NCI-H345 treated with DMSO at 0.1 percent for 48 hours (cell line): Measurements from ENCODE around the gene GPR89A.
"Not testable (repeated sequence)": the region's sequence is repeated elsewhere in the genome, so short reads cannot be mapped to it uniquely, and the experiment has no call there.

ENCODE experiments used
- DNase-seq: peaks from one replicate; lab custom pipeline; 2025; ENCODE audit not compliant: unreplicated experiment; lab: John Stamatoyannopoulos, UW

Gene GPR89A

DNA sequence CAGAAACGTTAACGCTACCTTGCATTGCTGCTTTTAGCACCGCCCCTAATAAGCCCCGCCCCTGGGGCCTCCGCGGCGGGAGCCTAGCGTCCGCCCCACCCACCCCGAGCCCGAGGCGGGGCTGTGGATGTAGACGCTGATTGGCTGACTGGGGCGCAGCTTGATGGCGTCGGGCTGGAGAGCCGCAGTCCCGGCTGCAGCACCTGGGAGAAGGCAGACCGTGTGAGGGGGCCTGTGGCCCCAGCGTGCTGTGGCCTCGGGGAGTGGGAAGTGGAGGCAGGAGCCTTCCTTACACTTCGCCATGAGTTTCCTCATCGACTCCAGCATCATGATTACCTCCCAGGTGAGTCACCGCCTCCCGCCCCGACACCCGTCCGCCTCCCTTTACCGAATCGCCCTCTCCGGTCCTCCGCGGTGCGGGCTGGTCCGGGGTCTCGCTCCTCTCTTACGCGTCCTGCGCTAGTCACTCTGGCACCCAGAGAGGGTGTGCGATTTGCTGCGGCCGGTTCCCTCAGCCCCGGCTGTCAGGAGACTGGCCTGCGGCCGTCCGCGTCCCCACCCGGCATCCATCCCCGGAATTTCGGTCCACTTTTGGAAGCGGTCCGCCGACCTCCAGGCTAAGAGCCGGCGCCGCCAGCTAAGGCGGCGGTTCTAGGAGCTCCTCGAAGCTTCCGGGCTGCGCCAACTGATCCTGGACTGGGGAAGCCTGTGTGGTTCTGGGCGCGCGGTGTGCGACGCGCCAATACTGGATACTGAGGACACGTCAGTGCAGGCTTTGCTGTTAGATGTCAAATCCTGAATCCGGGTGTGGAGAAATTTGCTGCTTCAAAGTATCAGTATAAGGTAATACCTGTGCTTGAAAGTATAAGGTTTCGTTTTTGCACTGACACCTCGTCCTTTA, at the start of gene GPR89A:
Gene GPR89A (plus strand): TSS at position 156 of the 901 bp plus-strand sequence. CDS start 146 bp downstream, at position 302.
- peak; percentile 96 for DNase-seq

DNA sequence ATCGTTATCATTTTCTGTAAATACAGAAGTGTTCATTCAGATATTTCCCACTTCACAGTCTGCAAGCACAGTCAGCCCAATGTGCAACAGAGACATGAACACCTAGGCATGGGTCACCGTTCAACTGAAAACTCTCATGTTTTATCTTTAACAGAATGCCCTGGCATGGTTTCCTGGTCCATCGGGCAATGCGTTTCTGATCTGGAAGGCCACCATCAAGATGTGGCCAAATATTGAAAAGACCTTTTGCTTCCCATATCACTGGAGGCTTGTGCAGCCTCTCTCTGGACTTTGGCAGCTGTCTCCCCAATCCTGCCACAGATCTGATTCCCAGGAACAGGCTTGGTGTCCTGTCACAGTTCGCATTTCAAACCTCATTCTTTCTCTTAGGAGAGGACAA, 21.0 kb upstream of the GPR89A start:
- not testable (repeated sequence) for DNase-seq

DNA sequence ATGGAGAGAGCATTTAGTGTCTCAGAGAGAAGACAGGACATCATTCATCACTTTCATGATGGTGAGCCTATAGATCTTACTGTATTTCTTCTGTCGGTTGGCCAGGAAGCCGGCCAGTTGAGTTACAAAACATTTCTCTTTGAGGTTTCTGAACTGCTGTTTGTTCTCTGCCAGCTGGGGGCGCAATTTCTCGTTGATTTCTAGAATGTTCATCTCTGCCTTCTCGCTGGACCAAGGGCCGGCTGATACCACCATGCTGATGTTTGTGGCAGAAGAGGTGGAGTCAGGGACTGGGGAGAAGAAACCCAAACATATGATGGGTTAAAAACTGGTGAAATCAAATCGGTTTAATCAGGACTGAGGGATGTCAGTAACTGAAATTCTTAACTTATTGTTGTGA, 17.0 kb upstream of the GPR89A start:
- not testable (repeated sequence) for DNase-seq

DNA sequence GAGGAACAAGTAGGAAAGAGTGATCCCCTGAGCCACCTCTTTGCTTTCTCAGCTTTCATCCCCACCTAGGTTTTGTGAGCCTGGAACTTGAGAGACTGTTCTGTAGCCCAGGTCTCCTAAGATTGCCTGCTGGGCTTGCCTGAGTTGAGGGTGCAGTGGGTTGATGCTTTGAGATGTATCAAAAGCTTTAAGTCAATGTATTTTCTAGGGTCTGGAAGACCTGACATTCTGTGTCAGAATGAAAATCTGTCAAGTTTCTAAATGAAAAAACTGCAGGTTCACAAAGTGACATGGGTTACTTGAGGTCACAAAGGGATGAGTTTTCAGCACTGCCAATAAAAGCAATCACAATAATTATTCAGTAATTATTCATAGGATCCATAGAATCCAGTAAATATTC, 15.4 kb upstream of the GPR89A start:
- not testable (repeated sequence) for DNase-seq

DNA sequence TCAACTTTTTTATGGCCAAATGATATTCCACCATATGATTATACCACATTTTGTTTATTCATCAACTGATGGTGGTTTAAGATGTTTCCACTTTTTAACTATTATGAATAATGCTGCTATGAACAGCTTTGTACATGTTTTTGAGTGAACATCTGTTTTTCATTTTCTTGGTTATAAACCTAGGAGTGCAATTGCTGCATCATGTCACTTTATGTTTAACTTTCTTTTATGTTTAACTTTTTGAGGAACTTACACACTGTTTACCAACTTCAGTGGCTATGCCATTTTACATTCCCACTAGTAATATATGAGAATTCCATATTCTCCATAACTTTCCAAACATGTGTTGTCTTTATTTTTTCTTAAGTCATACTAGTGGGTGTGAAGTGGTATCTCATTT, 12.4 kb upstream of the GPR89A start:
- DNase-seq = not testable (repeated sequence)

DNA sequence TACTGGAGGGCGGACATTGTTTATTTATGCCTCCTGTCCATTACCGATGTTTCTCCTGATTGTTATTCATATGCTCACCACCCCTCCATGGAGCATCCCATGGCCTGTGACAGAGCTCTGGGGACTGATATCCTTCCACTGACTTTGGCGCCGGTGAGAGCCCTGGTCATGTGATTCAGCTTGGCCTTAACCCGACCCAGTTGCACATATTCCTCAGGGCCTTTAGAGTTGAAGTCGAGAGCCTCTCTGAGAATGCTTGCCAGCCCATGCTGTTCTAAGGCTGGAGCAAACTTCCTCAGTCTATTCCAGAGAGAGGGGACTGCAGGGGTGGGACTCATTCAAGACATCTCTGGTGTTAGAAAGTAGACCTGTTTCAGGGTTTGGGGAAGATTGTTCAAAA, 11.6 kb upstream of the GPR89A start:
- not testable (repeated sequence) for DNase-seq

DNA sequence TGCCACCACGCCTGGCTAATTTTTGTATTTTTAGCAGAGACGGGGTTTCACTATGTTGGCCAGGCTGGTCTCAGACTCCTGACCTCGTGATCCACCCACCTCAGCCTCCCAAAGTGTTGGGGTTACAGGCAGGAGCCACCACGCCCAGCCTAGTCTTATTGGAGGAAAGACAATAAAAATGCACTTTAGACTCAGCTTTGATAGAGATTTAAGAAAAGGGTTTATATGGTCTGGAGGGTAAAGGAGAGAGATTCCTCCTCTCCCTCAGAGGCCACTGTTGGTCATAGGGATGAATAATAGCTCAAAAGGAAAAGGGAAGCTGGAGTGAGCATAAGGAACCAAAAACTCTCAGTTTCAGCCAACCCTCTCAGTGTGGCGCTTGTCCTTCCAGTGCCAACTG, 8.4 kb upstream of the GPR89A start:
- not testable (repeated sequence) for DNase-seq

DNA sequence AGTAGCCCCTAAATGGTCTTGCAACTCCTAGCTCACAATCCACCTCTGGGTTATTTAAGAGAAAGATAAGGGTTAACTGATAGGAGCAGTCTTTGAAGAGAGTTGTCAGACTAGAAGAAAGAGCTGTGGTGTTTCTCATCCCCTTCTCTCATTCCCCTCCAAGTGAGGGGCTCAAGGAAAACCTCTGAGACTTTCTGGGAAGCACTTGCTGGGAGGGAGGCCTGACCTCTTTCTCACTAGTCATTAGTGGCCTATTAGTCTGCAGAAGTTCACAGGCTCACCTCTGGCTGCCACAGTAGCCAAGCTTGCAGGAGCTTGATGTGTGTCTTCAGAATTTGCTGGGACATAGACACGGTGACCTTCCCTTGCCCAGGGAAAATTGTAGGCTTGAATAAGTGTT, 6.2 kb upstream of the GPR89A start:
- no peak for DNase-seq

DNA sequence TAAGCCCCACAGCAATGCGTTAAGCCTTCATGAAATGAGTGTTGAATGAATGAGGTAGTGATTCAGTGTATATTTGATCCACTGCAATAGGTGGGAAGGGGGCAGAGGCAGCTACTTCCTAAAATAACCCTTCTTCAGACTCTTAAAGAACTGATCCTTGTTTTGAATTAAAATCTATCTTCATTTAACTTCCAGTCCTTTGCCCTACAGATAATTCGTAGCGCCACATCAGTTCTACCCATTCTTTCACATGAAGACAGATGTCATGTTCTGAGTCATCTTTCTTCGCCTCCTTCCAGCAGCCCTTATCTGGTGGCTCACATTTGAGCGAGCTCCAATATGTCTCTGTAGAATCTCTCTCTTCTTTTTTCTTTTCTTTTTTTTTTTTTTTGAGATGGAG, 948 bp upstream of the GPR89A start:
- DNase-seq = not testable (repeated sequence)

DNA sequence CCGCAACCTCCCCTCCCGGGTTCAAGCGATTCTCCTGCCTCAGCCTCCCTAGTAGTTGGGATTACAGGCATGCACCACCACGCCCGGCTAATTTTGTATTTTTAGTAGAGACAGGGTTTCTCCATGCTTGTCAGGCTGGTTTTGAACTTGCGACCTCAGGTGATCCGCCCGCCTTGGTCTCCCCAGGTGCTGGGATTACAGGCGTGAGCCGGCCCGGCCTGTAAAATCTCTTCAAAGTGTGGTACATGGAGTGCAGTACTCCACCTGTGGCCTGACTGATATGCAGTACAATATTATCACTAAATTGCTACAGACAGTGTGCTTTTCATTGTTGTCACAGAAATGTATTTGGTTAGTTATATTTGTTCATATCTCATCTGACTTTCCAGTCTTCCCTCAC, 499 bp upstream of the GPR89A start:
- DNase-seq = not testable (repeated sequence)

DNA sequence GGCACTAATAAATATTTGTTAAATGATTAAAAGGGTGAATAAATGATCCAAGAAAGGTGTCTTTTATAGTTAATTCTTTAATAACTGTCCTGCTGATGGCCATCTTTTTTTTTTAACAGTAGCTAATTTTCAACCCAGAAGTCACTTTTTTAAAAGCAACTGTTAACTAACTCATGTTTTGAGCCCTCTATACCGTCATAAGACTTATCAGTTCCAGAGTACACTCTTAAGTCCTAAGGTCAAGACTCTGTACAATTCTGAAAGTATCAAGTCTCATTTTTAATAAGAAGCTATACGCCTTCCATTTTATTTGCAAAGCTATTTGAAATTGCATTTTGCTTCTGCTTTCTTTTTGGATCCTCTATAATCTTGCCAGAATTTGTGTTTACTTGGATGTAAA, 3.0 kb downstream of the GPR89A start:
- not testable (repeated sequence) for DNase-seq

DNA sequence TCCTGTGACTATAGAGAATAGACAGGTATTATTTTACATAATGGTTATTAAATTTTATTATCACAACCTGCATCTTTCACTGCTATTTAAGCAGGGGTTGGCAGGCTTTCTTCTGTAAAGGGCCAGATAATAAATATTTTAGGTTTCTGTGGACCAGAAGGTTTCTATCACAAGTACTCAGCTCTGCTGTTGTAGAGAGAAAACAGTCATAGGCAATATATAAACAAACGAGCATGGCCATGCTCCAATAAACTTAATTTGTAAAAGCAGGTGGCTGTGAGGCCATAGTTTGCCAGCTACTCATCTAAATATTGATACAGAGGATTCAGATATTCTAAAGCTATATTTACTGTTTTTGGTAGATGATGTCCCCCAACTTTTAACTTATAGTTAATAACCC, 12.3 kb downstream of the GPR89A start:
- DNase-seq = not testable (repeated sequence)

DNA sequence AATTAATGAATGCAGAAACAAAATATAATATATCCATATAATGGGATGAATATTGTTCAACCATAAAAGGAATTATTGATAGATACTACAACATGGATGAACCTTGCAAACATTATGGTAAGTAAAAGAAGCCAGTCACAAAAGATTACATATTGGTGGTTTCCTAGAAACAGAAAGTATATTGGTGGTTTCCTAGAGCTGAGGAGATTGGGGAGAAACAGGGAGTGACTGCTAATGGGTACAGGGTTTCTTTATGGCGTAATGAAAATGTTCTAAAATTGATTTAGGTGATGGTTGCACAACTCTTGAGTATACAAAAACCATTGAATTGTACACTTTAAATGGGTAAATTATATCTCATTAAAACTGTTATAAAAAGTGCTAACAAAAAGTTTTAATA, 14.4 kb downstream of the GPR89A start:
- not testable (repeated sequence) for DNase-seq

DNA sequence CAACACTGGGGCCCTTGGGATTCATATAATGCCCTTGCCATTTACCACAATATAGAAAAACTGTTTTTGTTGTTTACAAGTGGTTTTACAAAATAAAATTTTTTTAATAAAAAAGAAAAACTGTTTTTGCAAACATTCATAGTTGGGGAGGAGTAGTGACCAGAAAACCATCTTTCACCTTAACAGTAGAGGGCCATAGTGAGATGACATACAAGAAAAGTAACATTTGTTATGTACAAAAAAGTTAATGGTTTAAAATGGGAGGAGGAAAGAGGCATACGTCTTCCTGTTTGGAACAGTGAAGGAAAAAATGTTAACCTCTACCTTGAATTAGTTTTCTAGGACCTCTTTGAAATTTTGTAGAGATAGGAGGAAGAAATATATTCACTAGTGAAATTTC, 28.4 kb downstream of the GPR89A start:
- not testable (repeated sequence) for DNase-seq

DNA sequence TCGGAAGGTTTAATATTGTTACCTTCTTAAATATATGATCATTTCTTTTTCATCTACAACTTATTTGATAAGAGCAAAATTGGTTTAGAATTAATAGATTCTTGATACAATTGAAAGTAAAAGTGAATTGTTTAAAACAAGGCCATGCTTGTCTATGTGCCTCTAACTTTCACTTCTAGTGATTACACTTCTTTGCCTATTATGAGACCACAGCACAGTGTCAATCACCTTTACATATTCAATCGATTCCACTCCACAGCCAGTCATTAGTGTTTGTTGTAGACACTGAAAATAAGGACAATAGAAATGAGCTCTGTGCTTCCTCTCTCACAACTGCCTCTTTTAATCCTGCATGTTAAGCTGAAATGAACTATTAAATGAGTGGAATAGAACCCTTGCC, 34.1 kb downstream of the GPR89A start:
- DNase-seq = not testable (repeated sequence)

DNA sequence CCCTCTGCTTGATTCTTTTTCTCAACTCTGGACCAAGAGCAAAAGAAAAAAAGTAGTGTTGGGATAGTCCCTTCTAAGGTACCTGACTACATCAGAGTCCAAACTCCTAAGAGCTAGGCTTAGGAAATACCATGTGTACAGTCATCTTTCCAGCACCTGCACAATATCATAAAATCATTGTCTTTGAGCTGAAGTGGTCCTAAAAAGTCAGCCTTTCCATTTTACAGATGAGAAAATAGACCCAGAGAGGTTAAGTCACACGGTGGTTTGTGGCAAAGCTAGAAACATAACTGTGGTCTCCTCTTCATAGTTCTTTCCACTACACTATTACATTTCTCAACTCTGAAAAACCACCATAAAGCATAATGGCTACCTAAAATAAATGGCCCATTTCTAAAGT, 36.2 kb downstream of the GPR89A start:
- DNase-seq = not testable (repeated sequence)

DNA sequence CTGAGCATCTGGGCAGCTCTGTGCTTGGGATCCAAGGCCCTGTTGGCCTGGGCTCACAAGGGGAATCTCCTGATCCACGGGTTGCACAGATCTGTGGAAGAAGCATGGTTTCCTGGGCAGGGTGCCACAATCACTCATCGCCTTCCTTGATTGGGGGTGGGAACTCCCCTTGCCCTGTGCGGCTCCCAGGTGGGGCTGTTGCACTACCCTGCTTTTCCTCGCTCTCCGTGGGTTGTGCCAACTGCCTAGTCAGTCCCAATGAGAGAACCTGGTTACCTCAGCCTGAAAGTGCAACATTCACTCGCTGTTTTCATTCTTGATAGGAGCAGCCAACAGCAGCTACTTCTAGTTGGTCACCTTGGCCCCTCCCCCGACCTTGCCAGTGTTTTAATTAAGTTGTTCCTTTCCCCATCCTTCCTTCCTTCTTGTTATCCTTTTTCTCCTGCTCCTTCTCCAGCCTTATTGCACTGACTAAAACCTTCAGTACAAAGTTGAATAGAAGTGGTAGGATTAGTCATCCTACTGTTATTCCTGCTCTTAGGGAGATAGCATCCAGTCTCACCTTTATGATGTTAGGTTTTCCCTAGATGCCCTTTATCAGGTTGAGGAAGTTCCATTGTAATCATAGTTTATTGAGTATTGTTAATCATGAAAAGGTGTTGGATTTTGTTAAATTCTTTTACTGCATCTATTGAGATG, 48.6 kb downstream of the GPR89A start:
- DNase-seq = not testable (repeated sequence)

DNA sequence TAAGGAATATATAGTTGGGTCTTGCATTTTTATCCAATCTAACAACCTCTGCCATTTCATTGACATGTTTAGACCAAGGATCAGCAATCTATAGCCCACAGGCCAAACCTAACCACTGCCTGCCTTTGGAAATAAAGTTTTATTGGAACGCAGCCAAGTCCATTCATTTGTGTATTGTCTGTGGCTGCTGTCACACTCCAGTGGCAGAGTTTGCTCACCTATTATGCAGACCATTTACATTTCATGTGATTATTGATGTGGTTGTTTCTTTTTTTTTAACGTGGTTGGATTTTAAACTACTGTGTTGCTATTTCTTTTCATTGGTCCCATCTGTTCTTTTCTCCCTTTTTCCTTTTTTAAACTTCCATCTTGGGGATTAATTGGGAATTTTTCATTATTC, 54.7 kb downstream of the GPR89A start:
- peak; percentile 91 for DNase-seq

DNA sequence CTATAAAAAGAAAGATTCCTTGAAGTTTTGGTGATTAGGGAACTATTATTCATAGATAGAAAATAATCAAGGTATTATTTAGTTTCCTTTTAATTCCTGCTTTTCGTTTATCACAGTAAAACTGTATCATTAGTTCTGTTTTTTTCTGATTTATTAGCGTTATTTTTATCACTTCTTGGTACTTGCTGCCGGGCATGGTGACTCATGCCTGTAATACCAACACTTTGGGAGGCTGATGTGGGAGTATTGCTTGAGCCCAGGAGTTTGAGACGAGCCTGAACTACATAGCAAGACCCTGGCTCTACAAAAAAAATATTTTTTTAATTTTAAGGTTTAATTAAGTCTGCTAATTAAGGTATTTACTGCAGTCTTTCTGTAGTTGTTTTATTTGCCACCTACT, 57.2 kb downstream of the GPR89A start:
- DNase-seq = not testable (repeated sequence)

DNA sequence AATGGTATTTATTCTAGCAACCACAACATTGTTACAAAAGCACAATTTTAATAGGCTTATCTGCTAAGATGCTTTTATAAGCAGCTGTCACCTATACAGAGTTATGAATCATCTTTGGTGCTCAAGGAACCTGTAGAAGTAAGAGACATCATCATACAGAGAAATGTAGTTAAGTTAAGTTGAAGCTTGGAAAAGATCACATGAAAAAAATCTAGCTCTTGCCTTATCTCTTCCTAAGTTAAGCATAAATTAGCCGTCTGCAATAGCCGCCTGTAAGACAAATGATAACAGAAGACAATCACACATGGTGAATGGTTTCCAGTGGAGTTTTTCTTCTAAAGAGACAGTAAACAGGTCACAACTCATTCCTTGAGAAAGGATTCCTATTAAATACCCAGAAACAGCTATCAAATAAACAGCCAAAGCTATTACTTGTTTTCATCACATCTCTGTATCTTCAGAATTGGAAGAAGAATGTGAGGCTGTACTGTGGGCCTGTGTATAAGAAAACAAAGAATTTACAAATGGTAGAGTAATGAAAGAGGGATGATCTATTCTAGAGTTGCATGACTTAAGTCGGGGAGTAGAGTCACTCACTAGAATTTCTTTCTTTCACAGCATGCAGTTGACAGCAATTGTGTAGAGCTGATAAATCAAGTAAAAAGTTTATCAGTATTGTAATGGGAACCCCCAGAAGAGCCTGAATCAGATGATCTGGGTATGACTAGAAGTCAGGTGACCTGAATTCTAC, 63.4 kb downstream of the GPR89A start:
- not testable (repeated sequence) for DNase-seq

DNA sequence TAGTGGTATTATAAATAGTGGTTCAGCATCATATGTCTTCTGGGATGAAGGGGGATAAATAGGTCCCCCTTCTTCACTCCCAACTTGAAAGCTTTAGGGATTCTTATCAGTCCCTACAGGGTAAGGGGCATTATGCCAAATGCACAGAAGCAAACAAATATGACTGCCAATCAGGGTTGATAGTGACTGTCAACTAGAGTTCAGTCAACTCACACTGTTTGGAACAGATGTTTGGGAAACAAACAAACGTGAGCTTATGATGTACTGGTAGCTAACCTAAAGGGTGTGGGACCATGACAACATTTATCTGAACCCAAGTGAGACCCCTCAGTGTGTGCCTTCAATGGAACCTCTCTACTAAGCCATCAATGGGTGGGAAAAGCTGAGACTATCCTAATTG, 65.4 kb downstream of the GPR89A start:
- not testable (repeated sequence) for DNase-seq
